Measurements from ENCODE around the gene UMPS. TPM values are rescaled to one million over a fixed set of nuclear protein-coding genes. Genes with fewer than 3 reads are reported as not detected.
A peak's percentile ranks its signal among the peaks of the same experiment; 100 is the strongest.
"Not testable (repeated sequence)": the region's sequence is repeated elsewhere in the genome, so short reads cannot be mapped to it uniquely, and the experiment has no call there.

The UMPS gene
- total RNA-seq, 1 donor from 2014 or later = 50.3 TPM

DNA sequence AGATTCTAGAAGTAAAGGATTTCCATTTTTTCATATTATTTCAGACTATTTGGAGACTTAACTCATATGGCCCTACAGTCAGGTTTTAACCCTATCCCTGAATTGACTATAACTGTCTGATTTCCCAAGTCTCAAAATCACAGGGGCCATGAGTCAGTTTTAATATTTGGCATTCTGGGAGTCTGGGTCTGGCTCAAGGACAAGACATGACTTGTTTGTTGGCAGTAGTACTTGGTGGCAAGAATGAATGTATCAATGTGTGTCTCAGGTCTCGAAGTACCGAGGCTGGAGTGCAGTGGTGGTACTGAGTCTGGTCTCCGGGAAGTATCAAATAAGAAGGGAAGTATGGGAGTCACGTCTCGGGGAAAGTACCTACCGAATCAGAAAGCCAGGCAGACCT is 10.8 kb downstream of the UMPS start:
- DNase-seq (ENCODE audit: low spot score, unreplicated experiment) = no peak
- Mint-ChIP-seq H3K9me3 (ENCODE audit: low read depth) (no peaks in the 10 kb centered on the region), H3K4me3 (ENCODE audit: low read depth) (no peak overlapping the region), H3K36me3 (ENCODE audit: insufficient read depth) (peaks cover 23% of the 10 kb centered on the region), H3K27ac (no peak overlapping the region), H3K27me3 (no peaks in the 10 kb centered on the region), H3K4me1 (ENCODE audit: low read depth) (no peaks in the 10 kb centered on the region)
- TF ChIP-seq, protein P1, sequence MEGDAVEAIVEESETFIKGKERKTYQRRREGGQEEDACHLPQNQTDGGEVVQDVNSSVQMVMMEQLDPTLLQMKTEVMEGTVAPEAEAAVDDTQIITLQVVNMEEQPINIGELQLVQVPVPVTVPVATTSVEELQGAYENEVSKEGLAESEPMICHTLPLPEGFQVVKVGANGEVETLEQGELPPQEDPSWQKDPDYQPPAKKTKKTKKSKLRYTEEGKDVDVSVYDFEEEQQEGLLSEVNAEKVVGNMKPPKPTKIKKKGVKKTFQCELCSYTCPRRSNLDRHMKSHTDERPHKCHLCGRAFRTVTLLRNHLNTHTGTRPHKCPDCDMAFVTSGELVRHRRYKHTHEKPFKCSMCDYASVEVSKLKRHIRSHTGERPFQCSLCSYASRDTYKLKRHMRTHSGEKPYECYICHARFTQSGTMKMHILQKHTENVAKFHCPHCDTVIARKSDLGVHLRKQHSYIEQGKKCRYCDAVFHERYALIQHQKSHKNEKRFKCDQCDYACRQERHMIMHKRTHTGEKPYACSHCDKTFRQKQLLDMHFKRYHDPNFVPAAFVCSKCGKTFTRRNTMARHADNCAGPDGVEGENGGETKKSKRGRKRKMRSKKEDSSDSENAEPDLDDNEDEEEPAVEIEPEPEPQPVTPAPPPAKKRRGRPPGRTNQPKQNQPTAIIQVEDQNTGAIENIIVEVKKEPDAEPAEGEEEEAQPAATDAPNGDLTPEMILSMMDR (IDR thresholded peaks at IDR 0.05; ENCODE audit: unreplicated experiment) = no peak

GRCh38 chr3:124745756-124746155 is 15.5 kb downstream of the UMPS start:
- no peaks in the 10 kb centered on the region for H3K9me3 Mint-ChIP-seq (ENCODE audit: low read depth)
- H3K27me3 Mint-ChIP-seq = no peaks in the 10 kb centered on the region
- H3K36me3 Mint-ChIP-seq (ENCODE audit: insufficient read depth) = peaks cover 16% of the 10 kb centered on the region
- TF ChIP-seq, protein P1 (IDR thresholded peaks at IDR 0.05; ENCODE audit: unreplicated experiment) = no peak
- no peaks in the 10 kb centered on the region for H3K4me1 Mint-ChIP-seq (ENCODE audit: low read depth)
- H3K4me3 Mint-ChIP-seq (ENCODE audit: low read depth) = no peak overlapping the region
- DNase-seq (ENCODE audit: low spot score, unreplicated experiment) = no peak
- no peak overlapping the region for H3K27ac Mint-ChIP-seq

DNA sequence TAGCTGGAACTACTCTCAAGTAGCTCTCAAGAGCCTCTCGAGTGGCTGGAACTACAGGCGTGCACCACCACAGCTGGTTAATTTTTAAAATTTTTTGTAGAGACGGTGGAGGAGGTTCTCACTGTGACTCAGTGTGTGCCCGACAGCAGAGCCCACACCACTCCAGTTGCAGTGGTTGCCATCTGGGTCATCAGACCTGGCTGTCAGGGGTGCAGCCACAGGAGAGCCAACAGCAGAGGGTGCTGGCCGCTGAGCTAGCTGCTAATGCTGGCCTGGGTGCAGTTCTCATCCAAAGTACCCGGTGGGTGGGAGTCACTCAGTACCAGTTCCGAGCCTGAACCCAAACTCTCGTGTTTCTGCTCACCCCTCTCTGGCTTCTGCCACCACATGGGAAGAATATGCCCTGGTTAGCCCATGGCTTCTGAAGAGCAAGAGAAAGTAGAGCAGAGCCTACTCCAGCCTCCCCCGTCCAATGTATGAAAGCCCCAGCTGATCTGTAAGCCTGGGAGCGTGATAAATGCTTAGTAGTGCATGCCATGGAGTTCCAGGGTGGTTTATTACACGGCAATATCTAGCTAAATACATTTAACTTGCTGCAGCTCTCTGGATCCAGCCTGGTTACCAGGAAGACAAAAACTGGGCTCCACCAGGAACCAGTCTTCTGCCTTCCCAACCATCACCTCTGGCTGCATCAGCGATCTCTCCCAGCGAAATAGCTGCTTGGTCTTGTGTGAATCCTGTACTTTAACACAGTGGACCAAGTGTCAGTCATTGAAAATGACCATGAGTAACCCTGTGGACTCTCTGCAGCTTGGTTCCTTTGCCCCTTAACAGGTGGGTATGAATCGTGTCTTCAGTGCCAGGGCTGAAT is 17.1 kb downstream of the UMPS start:
- H3K36me3 Mint-ChIP-seq (ENCODE audit: insufficient read depth) = peaks cover 11% of the 10 kb centered on the region
- peak overlapping the region; percentile 65 for H3K27ac Mint-ChIP-seq
- H3K4me3 Mint-ChIP-seq (ENCODE audit: low read depth) = no peak overlapping the region
- peaks cover 3% of the 10 kb centered on the region for H3K9me3 Mint-ChIP-seq (ENCODE audit: low read depth)
- H3K27me3 Mint-ChIP-seq = no peaks in the 10 kb centered on the region
- DNase-seq (ENCODE audit: low spot score, unreplicated experiment) = no peak
- no peaks in the 10 kb centered on the region for H3K4me1 Mint-ChIP-seq (ENCODE audit: low read depth)
- TF ChIP-seq, protein P1 (IDR thresholded peaks at IDR 0.05; ENCODE audit: unreplicated experiment) = no peak

DNA sequence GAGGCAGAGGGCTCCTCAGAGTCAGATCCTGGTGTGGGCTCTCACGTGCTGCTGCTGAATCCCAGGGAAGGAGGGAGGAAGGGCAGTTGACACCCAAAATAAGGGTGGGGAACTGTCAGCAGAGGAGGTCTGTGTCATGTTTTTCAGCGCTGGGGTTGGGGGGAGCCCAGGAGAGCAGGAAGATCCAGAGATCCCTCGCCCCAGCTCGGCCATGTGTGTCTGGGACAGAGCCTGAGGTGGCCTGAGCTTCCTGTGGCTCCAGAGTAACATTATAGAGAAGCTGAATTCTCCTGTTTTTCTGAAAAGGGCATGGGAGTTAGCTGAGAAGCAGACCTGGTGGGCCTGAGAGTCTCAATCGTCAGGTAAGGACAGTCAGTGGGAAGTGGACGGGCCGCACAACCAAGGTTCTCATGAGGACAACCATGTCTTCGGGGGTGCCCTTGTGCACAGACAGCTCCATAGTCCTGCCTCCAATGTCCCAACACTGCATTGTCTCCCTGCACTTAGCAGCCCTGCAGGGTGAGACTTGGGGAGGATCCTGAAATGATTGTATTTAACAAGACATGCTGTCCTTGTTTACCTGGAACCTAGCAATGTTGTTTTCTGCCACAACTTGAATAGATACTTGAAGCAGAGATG is 18.4 kb downstream of the UMPS start:
- H3K4me3 Mint-ChIP-seq (ENCODE audit: low read depth) = no peak overlapping the region
- no peak for DNase-seq (ENCODE audit: low spot score, unreplicated experiment)
- TF ChIP-seq, protein P1 (IDR thresholded peaks at IDR 0.05; ENCODE audit: unreplicated experiment) = no peak
- H3K27me3 Mint-ChIP-seq = no peaks in the 10 kb centered on the region
- H3K9me3 Mint-ChIP-seq (ENCODE audit: low read depth) = peaks cover 3% of the 10 kb centered on the region
- peak overlapping the region; percentile 69 for H3K27ac Mint-ChIP-seq
- peaks cover 1% of the 10 kb centered on the region for H3K4me1 Mint-ChIP-seq (ENCODE audit: low read depth)
- H3K36me3 Mint-ChIP-seq (ENCODE audit: insufficient read depth) = peaks cover 7% of the 10 kb centered on the region

DNA sequence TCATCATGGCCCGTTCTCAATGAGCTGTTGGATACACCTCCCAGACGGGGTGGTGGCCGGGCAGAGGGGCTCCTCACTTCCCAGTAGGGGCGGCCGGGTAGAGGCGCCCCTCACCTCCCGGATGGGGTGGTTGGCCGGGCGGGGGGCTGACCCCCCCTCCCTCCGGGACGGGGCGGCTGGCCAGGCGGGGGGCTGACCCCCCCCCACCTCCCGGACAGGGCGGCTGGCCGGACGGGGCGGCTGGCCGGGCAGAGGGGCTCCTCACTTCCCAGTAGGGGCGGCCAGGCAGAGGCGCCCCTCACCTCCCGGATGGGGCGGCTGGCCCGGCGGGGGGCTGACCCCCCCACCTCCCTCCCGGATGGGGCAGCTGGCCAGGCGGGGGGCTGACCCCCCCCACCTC is 19.6 kb downstream of the UMPS start:
- not testable (repeated sequence) for H3K4me1 Mint-ChIP-seq (ENCODE audit: low read depth); H3K4me3 Mint-ChIP-seq (ENCODE audit: low read depth); H3K27ac Mint-ChIP-seq; H3K36me3 Mint-ChIP-seq (ENCODE audit: insufficient read depth); DNase-seq (ENCODE audit: low spot score, unreplicated experiment); H3K9me3 Mint-ChIP-seq (ENCODE audit: low read depth); H3K27me3 Mint-ChIP-seq

Data from progenitor cell of endocrine pancreas (in vitro differentiated cells).